ENCODE data around the gene NCAM1.

DNA sequence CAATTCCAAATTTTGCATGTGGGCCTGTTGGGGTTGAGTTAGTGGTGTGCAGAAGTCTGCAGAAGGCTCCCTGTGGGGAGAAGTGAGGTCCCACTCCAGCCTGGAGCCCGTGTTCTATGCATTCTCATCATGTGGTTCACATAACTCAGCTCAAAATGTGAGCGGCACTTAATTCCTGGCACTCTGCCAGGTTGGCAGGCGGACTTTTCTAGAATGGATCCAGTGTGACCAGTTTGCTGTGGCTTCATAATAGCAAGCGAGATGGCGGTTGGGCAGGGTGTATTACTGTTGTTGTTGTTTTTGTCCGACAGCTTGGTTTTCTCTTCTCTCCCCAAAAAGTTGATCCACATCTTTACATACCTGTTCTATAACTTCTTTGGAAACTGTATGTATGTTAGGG, 206.4 kb downstream of the NCAM1 start:
- TF ChIP-seq, protein P1, sequence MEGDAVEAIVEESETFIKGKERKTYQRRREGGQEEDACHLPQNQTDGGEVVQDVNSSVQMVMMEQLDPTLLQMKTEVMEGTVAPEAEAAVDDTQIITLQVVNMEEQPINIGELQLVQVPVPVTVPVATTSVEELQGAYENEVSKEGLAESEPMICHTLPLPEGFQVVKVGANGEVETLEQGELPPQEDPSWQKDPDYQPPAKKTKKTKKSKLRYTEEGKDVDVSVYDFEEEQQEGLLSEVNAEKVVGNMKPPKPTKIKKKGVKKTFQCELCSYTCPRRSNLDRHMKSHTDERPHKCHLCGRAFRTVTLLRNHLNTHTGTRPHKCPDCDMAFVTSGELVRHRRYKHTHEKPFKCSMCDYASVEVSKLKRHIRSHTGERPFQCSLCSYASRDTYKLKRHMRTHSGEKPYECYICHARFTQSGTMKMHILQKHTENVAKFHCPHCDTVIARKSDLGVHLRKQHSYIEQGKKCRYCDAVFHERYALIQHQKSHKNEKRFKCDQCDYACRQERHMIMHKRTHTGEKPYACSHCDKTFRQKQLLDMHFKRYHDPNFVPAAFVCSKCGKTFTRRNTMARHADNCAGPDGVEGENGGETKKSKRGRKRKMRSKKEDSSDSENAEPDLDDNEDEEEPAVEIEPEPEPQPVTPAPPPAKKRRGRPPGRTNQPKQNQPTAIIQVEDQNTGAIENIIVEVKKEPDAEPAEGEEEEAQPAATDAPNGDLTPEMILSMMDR (conservative IDR thresholded peaks at IDR 0.05; ENCODE audit: low read depth, low read length): no peak
- TF ChIP-seq EZH2 (IDR thresholded peaks at IDR 0.05; ENCODE audit: low read length, unreplicated experiment): no peak

Data from PC-3 (cell line).